A673 (cell line): ENCODE measurements around the gene ADAMTSL1.

Experiments used
- EZH2 ChIP-seq: fragments of 200-600 bp; sonication (generic); IDR thresholded peaks from 2 replicates; pipeline ENCODE4 v1.6.1; 2017; ENCODE audit warnings: borderline replicate concordance, low read depth, mild to moderate bottlenecking, mixed read lengths, antibody characterized with exemption, low read length; ENCODE audit not compliant: poor library complexity, severe bottlenecking
- TF ChIP-seq, protein P1 (sequence below): fragments of 300-800, 200-600 bp; sonication (generic); conservative IDR thresholded peaks from 2 replicates; pipeline ENCODE4 v1.5.1; 2017; ENCODE audit warnings: low read depth, mild to moderate bottlenecking, antibody characterized with exemption, low read length, moderate library complexity, mixed read lengths

DNA sequence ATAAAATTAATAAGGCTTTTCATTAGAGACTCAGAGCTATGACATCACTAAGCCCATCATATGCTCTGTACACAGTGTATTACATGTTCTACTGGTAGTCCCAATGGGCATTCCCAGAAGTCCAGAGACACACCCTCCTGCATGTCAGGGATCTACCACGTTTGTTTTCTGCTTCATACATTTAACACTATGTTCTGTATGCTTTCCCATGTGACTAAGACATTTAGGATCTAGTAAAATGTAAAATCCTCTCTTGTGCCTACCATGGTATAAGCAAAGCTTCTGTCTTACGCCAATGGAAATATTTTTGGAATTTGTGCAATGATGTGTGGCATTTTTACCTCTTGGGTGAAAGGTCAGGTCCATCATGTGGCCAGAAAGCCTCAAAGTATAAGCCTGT is 192.4 kb downstream of the ADAMTSL1 start:
- no peak for TF ChIP-seq EZH2
- TF ChIP-seq, protein P1, sequence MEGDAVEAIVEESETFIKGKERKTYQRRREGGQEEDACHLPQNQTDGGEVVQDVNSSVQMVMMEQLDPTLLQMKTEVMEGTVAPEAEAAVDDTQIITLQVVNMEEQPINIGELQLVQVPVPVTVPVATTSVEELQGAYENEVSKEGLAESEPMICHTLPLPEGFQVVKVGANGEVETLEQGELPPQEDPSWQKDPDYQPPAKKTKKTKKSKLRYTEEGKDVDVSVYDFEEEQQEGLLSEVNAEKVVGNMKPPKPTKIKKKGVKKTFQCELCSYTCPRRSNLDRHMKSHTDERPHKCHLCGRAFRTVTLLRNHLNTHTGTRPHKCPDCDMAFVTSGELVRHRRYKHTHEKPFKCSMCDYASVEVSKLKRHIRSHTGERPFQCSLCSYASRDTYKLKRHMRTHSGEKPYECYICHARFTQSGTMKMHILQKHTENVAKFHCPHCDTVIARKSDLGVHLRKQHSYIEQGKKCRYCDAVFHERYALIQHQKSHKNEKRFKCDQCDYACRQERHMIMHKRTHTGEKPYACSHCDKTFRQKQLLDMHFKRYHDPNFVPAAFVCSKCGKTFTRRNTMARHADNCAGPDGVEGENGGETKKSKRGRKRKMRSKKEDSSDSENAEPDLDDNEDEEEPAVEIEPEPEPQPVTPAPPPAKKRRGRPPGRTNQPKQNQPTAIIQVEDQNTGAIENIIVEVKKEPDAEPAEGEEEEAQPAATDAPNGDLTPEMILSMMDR: no peak
